NCI-H524 (cell line): Measurements from ENCODE around the gene ADAMTS4.
"Not testable (repeated sequence)": the region's sequence is repeated elsewhere in the genome, so short reads cannot be mapped to it uniquely, and the experiment has no call there.

Source experiments
- DNase-seq, 2 experiments: peaks; one replicate each; lab custom pipeline; 2025; lab: John Stamatoyannopoulos, UW

ADAMTS4 gene

DNA sequence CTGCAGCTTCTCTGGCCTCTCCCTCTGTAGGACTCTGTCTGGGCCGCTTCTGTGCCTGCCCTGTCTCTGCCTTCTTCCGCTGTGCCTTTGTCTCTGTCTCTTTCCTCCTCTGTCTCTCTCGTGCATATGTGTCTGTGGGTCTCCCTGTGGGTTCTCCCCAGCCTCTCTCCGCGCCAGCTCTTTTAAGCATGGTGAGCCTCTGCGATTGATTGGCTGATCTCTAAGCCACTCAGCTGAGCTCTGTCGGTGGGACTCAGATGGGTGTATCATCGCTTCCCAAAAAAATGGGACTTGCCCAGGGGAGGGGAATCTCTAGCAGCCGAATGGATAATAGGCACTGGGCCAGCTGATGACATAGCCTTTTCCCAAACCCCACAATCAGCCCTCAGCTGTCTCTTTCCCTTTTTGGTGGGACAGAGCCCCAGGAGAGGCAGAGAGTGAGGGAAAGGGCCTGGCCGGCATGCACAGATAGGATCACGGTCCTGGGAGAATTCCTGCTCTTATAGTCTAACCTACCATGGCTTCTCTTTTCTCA lies at the start of gene ADAMTS4:
ADAMTS4 (minus strand) TSS at position 158 of the 535 bp plus-strand sequence. CDS start 427 bp downstream, outside the sequence.
- no peak for DNase-seq

GRCh38 chr1:161244888-161245287 lies 46.0 kb upstream of the ADAMTS4 start:
- DNase-seq = no peak

DNA sequence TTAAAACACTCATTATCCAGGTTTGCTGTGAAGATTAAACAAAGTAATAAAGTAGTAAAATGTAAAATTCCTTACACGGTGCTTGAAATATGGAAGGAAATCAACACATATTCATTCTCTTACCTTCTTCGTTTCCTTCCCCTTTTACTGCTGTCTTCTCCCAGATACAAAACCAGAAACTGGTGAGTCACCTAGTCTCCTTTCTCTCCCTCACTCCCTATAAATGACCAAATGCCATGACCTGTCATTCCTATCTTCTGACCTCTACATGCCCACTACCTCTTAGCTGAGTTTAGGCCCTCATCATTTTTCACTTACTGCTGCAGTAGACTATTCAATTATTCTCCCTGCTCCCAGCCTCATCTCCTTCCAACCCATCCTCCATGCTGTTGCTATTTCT lies 43.5 kb upstream of the ADAMTS4 start:
- DNase-seq = no peak

- no peak for DNase-seq
These were observed 42.8 kb upstream of the ADAMTS4 start for GRCh38 chr1:161241682-161242081.

- DNase-seq = no peak
These were observed 39.2 kb upstream of the ADAMTS4 start, which contains the start of gene NR1I3 for GRCh38 chr1:161238039-161238473. TSS of gene NR1I3 (minus strand) at chr1:161238203. CDS start at chr1:161236565, 1,638 bp downstream.

DNA sequence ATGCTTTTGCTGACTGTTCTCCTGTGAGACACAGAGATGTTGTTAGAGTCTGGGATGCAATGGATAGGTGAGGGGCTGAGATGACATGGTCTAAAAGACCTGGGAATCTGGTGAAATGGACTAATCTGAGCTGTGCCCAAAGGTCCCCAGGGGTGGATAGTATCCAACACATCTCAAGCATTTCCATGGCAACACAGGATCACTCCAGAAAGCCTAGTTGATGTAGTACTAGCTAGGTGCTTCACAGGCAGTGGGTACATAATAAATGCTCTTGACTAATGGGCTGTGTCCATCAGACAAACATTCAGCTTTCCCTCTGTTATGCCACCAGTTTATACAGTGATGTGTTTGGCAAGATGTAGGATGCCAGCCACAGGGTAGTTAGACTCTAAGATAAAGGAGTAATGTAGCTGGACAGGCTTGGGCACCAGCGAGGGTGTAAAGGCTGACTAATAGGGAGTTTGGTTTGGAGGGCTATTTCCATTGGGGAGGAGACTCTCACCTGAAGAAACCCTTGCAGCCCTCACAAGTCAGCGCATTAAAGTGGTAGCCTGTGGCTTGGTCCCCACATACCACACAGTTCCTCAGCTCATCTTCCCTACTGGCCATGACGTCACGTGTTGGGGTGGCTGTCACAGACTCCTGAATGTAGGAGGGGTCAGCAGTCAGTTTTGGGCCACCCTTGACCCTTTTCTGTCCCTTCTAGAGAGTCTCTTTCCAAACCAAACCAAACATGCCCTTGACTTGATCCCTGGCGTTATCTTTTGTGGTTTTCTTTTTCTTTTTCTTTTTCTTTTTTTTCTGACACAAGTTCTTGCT lies 37.3 kb upstream of the ADAMTS4 start:
- no peak for DNase-seq

DNA sequence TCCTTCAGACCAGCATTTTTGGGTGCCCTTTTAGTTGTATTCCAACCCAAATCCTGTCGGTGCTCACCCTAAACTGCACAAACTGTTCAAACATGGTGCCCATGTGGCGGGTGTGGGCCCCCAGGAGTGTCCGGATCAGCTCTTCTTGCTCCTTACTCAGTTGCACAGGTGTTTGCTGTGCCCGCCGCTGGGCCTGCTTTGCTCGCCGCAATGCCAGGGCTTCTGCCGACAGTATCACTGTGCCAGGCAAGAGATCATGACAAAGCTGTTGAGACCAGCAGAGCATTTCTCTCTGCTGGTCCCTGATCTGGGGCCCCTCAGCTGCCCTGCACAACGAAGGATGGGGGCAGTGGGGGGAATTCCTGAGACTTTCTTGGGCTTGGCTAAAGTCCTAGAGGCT lies 34.2 kb upstream of the ADAMTS4 start:
- no peak for DNase-seq

- DNase-seq = no peak
These were observed 31.9 kb upstream of the ADAMTS4 start for GRCh38 chr1:161230762-161231161.

- DNase-seq = peak in 1 of 2 experiments; percentile 4
These were observed 31.0 kb upstream of the ADAMTS4 start for GRCh38 chr1:161229896-161230295.

DNA sequence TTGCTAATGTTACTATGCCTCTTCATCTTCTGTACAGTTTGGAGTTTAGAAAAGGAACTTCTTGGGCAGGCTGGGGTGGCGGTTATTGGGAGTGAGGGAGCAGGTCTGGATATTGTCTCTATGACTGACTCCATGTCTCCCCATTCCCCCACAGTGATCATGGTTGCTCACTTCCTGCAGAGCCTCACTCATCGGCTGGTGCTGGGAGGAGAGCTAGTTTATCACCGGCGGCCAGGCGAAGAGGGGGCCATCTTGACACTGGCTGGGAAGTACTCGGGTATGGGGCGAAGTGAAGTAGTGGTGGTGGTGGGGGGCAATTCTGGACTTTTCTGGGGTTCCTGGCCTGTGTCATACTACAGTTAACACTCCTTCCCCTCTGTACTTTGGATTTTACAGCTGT lies 29.2 kb upstream of the ADAMTS4 start:
- no peak for DNase-seq

GRCh38 chr1:161227196-161227871 lies 28.5 kb upstream of the ADAMTS4 start:
- peak; percentile 73 to 74 for DNase-seq

DNA sequence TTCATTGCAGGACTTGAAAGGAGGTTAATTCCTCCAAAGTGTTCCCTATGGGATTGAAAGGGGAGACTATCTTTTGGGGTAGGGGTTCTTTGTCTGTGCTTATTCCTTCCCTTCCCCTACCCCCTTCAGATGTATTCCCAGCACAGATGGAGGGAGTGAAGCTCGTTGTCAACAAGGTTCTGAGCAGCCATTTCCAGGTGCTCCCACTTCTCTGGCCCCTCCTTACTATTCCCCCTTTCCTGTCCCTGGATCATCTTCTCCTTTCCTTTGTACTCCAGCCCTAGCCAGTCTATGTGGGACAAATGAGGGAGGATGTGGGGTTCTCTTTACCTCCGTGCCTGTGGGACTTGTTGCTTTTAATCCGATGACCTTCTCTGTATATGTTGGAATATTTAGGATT lies 27.9 kb upstream of the ADAMTS4 start:
- DNase-seq = peak in 1 of 2 experiments; percentile 33

DNA sequence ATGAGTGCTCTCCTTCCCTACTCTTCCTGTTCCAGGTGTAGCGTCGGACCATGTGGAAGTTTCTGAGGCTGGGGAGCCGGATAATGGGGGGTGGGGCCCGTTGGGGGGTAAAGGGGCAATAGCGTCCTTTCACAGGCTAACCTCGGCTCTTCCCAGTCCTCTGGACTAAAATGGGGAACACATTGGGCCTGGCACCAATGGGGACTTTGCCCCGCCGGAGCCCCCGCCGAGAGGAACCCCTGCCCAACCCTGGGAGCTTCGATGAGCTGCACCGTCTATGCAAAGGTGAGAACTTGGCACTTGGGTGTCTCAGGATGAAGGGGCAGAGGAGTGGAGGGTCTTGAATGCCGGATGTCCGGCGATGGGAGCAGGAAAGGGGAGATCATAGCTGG lies 27.5 kb upstream of the ADAMTS4 start:
- no peak for DNase-seq

- peak; percentile 97 to 98 for DNase-seq
These were observed 26.9 kb upstream of the ADAMTS4 start, which contains the start of gene TOMM40L for GRCh38 chr1:161225534-161226319. TSS of gene TOMM40L (plus strand) at chr1:161226060. CDS start at chr1:161226490, 430 bp downstream.

DNA sequence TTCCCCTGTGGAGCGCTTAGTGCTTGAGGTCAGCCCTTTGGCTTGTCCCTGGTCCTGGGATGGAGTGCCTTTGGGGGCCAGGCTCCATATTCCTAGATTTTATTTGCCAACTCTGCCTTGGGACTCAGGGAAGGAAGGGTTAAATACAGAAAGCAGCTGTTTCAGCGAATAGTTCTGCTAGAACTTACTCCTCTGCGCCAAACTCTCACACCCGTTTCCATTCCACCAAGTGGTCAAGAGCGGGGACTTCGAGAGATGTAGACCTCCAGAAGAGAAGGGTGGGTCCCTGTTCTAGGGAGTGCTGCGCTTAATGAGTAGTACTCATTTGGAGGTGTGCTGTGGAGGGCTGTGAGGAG lies 26.3 kb upstream of the ADAMTS4 start:
- DNase-seq = no peak

- not testable (repeated sequence) for DNase-seq
These were observed 25.8 kb upstream of the ADAMTS4 start for GRCh38 chr1:161224695-161225087.

GRCh38 chr1:161223805-161224694 lies 25.2 kb upstream of the ADAMTS4 start:
- DNase-seq = no peak

DNA sequence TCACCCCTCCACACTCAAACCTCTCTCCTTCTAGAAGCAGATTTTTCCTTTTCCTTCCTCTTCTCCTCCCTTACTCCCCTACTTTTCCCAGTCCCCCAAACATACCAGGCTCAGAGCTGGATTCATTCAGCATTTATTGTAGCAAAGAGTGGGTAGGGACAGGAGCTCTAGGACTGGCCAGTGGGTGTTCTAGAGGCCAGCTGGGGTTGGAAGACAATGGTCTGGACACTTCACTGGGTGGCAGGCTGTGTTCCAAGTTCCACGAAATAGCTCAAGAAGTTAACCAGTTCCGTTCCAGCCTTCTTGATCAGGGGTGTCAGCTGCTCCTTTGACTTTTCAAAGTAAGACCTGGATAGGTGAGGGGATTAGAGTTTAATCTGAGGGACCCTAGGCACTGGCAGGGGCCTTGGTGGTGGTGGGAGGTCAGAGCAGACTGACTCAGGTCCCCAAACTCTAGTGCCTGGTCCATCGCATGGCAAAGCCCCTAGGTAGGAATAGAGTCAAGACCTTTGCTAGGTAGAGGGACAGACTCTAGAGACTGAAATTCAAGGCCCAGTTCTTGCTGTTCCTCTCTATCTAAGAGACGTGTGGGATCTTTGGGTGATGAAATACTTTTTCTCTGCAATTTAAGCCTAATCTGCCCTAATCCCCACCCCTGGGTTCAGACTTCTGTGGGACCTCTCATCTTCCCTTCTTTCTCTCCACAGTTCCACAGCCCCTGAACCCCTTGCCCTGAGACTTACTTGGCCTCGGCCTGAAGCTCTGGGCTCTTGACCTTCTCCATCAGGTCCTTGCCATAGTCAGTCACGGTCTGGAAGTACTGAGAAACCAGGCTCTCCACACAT lies 23.5 kb upstream of the ADAMTS4 start:
- no peak for DNase-seq

GRCh38 chr1:161220002-161220401 lies 21.1 kb upstream of the ADAMTS4 start:
- no peak for DNase-seq
